Fibroblast of skin of back (primary cell): ENCODE data around the gene ATP6V0C.
A peak's percentile ranks its signal among the peaks of the same experiment; 100 is the strongest.
"Not testable (repeated sequence)": the region's sequence is repeated elsewhere in the genome, so short reads cannot be mapped to it uniquely, and the experiment has no call there.

ENCODE experiments used
- DNase-seq: peaks from one replicate; pipeline ENCODE4 v3.0.0-alpha.2; 2013

Gene ATP6V0C

DNA sequence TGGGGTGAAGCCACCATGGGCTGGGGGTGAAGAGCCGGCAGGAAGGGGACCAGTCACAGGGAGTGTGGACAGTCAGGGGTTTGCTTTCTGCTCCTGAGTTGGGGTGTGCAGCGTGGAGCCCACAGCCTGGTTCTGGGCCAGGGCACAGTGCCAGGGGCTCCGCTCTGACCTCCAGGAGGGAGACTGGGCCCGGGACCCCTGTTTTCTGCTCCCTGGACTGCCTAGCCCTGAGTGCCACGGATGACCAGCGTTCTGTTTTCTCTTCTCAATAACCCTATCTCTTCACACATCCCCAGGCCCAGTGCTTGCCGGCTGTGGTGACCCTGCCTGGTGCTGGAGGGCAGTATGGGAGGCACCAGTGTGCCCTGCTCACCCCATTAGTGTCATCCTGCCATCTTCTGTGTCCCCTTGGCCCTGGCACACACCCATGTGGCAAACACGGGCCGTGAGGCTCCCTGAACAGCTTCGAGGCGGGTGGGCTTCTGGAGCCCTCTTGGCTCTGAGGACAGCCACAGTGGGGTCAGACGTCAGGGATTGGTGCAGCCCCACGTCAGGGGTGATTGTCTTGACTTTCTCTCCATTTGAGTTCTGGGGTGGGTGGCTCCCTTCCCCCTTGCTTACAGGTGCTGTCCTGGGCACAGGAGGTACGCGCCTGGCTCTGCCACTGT is 16.3 kb downstream of the ATP6V0C start:
- DNase-seq: no peak

DNA sequence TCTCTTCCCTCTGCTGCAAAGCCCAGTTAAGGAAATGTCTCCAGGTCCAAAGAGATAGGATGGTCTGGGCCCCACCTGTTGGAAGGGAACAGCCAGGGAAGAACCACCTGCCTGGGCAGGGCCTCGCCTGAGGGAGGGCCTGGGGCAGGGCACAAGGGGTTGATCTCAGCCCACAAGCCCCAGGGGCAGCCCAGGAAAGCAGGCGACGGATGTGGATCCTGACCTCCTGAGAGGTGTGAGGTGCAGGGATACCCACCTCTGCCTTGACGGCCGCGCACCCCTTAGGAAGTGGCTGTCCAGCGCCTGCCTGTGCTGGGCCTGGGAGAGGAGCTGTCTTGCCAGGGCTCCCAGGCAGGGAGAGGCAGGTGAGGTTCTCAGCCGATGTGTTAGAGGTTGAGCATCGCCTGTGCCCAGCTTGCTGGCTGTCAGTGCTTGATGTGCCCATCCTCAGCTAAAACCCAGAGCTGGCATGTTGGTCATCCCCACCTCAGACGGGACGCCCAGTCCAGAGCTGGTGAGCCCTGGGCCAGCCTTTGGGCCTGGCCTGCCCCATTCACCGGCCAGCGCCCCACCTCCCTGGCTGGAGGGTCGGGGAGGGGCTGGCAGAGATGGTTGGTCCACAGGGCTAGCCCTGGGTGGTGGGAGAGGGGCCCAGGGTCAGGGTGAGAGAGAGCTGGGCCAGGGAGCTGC is 17.0 kb downstream of the ATP6V0C start:
- no peak for DNase-seq

DNA sequence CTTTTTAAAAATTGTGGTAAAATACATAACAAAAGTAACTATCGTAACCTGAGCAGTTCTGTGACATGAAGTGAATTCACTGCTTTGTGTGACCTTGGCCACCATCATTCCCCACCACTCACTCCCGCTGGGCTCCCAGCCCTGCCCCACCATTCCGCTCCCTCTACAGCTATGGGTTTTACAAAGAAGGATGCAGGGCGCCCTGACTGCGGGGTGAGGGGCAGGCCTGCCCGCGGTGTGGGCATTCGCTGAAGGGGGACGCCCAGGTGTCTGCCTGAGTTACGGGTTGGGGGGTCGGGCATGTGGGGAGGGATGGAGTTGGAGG is 17.6 kb downstream of the ATP6V0C start, which contains the start of gene CEMP1:
Gene CEMP1, minus strand, starts transcription at position 38 of the 325 bp plus-strand sequence. CDS start 335 bp downstream, outside the sequence.
- DNase-seq: no peak

DNA sequence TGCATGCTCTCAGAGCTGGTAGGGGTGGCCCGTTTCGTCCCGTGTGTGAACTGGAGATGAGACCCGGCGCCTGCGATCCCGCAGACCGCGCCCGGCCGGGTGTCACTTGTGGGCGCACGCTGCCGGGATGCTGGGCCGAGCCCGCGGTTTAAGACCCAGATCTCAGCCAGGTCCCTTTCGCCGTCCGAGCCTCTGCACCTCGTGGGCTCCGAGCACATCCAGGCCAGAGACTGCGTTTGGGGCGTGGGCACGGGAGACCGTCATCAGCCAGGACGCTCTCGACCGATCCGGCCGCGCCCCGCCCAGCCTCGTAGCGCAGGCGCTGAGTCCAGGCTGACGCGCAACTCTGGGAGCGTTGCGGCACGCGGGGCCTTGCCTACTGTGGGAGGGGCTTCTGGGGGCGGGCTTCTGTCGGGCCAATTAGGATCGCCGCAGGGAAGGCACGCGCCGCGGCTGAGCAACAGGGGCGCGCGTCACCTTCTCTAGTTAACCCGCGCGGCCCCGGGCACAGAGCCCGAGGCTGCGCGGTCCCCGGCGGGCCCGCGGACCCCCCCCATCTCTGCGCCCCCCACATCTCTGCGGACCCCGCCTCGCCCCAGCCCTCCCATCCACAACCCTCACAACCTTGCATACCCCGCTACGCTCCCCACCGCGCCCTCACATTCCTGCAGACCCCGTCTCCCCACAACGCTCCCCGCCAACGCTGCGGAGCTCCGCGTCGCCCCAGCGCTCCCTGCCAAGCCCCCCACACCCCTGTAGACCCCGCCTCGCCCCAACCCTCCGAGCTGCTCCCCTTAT is 18.1 kb downstream of the ATP6V0C start:
- peak; percentile 97 for DNase-seq

DNA sequence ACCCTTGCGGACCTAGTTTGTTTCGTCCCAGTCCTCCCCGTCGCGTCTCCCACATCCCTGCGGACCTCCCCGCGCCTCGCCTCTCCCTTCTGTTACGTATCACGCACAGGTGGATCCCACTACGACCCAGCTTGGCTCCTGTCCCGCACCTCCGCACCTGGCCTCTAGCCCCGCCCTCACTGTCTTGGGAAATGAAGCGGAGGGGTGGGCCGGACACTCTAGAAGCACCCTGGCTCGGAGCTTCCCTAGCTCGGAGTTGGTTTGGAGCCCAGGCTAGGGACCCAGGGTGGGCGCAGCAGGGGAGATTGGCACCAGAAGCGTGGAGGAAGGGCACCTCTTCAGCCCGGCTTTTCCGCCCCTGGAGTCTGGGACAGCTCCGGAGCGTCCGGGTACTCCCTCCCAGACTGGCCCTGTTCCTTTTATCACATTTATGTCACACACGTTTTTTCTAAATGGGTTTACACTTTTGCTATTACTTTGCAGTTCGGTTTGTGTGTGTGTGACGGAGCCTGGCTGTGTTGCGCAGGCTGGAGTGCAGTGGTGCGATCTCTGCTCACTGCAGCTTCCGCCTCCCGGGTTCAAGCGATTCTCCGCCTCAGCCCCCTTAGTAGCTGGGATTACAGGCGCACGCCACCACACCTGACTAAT is 18.9 kb downstream of the ATP6V0C start:
- DNase-seq: peak; percentile 20

DNA sequence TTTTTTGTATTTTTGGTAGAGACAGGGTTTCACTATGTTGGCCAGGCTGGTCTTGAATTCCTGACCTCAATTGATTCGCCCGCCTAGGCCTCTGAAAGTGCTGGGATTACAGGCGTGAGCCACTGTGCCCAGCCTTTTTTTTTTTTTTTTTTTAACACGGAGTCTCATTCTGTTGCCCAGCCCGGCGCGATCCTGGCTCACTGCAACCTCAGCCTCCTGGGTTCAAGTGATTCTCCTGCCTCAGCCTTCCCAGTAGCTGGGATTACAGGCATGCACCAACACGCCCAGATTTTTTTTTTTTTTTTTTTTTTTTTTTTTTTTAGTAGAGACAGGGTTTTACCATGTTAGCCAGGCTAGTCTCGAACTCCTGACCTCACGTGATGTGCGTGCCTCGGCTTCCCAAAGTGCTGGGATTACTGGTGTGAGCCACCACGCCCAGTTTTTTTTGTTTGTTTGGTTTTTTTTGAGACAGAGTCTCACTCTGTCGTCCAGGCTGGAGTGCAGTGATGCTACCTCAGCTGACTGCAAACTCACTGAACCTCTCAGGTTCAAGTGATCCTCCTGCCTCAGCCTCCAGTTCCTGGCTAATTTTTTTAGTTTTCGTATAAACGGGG is 19.5 kb downstream of the ATP6V0C start:
- not testable (repeated sequence) for DNase-seq

DNA sequence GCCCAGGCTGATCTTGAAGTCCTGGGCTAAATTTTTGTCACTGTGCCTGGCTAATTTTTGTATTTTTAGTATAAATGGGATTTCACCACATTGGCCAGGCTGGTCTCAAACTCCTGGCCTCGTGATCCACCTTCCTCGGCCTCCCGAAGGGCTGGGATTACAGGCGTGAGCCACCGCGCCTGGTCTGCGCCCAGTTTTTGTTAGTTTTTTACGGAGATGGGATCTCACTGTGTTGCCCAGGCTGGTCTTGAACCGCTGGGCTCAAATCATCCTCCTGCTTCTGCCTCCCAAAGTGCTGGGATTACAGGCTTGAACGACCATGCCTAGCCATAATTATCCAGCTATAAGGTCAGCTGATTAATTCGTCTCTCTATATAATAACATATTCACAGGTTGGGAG is 20.2 kb downstream of the ATP6V0C start:
- no peak for DNase-seq

DNA sequence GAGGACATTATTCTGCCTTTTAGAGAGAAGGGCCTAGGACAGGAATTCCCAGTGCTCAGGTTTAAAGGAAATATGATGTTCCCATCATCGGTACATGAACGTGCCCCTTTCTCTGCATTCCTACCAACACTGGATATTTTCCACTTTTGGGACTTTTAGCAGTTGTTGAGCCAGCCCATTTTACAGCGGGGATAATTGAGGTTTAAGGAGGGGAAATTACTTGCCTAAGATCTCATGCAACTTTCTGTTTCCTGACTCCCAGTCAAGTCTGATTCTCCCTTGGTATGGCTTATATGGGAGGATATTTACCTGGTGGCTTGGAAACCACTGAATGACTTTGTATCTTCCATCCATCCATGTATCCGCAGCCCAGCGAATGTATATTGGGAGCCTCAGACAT is 20.6 kb downstream of the ATP6V0C start:
- not testable (repeated sequence) for DNase-seq

DNA sequence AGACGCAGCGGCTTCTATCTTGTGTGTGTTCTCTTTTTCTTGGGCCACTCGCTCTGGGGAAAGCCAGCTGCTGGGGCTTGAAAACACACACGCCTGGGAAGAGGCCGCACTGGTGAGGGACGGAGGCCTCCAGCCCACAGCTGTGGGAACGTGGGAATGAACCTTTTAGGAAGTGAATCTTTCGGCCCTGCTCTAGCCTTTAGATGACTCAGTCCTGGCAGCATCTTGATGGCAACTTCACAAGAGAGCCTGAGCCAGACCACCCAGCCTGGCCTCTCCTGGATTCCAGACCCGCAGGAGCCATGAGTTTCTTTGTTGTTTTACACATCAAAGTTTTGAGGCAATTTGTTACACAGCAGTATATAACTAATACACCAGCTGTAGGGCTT is 21.9 kb downstream of the ATP6V0C start:
- peak; percentile 70 for DNase-seq

DNA sequence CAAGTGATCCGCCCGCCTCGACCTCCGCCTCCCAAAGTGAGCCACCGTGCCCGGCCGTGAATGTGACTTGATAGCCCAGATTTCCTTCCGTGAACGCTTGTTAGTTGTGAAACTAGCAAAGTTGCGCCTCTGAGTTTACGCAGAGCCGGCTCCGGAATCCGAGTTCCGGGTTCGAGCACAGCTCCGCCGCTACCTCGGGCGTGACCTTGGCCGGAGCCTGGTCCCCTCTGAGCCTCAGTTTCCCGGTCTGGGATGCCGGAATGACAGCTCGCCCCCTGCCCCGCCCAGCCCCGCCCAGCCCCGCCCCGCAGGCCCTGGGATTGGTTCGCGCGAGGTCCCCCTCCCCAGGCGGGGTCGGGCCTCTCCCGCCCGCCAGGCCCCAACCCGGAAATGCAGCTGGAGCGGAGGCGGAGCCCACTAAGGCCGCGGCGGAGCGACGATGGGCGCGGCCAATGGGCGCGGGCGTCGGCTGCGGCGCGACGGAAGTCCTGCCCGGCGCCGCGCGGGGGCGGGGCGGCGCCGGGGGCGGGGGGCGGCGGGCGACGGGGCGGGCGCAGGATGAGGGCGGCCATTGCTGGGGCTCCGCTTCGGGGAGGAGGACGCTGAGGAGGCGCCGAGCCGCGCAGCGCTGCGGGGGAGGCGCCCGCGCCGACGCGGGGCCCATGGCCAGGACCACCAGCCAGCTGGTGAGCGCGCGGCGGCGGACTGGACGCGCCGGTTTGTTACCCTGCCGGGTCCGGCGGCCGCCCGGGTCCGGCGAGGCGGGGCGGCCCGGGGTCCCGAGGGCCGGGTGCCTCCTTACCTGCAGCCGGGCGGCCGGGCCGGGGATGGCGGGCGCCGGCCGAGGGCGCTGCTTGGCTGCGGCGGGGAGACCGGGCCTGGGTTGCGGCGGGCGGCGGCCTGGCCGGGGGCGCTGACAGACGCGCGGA is 24.0 kb downstream of the ATP6V0C start, which contains the start of gene PDPK1:
Gene PDPK1, plus strand, starts transcription at position 571 of the 929 bp plus-strand sequence. Its CDS starts 92 bp downstream, at position 663.
- peak; percentile 95 for DNase-seq

DNA sequence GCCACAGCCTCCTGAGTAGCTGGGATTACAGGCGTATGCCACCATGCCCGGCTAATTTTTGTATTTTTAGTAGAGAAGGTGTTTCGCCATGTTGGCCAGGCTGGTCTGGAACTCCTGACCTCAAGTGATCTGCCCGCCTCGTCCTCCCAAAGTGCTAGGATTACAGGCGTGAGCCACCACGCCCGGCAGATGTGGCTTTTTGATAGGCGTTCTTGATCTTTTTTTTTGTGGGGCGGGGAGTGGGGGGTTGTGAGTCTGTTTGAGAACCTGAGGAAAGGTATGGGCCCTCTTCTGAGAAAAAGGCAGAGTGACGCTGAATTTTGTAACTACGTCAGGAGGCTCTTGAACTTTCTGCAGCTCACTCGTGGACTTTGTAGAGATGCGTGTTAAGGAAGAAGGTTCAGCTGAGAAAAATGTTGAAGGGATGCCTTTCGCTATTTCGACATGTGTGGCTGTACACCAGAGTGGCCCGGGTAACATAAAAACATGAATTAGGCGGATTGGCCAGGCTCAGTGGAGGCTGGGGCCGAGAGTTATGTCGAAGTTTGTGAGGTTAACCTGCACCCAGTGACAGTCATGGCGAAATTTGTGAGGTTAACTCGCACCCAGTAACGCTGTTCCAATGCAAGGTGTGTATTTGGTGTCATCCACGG is 25.6 kb downstream of the ATP6V0C start:
- DNase-seq: not testable (repeated sequence)

DNA sequence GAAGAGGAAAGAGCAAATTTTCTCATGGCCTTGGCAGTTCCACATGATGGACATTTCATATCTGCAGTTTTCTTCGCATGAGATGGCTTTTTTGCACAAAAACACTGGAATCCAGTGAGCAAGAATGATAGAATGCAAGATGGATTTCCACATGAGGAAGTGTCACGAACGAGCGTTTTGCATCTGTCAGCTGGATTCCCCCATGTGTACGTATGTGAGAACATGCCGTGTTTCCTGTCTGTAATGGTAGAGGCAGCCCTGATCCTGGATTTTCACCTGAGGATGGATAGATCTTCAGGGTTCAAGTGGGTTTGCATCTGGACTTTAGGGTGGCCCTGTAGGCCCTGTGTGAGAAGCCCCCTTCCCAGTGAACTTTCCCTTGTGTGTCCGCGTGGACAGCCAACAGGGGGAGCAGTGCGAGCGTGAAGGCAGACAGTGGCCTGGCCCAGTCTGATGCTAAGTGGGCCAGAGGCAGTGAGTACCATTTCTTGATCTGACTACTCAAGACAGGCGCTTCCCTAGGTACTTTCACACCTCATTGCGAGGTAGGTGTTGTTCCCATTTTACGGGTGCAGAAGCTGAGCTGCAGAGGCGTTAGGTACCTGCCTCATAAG is 26.2 kb downstream of the ATP6V0C start:
- DNase-seq: not testable (repeated sequence)

DNA sequence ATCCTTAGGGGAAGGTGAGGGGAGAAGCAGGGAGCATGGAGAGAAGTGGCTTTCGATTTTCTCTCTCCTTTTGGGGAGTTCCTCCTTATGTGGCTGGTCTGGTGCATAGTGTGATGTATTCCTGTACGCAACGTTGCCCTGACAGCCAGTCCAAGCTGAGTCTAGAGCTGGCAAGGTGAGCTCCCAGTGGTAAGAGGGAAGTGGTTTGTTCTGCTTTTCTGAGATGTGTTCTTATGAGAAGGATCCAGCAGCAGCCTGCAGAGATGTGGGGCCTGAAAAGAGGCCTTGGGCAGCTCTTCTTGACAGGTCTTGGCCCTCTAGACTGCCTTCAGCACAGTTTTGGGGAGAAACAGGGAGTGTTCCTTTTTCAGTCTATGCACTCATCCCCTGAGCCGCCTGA is 27.2 kb downstream of the ATP6V0C start:
- not testable (repeated sequence) for DNase-seq

DNA sequence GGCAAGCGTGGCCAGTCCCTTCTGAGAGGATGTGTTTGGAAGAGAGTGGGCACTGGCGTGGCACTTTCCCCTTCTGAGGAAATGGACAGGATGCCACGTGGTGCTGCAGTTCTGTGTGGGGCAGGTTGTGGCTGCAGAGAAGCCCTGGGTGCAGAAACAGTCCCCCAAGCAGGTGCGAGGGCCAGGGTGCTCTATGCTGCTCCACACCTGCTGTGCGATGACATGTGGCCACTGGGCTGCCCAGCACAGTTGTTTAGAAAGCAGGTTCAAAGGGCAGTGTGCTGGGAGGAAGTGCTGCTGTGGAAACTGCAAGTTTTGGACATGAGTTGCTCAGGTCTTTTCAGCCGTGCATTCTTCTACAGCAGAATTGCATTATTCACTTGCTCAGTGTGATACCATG is 27.7 kb downstream of the ATP6V0C start:
- not testable (repeated sequence) for DNase-seq

DNA sequence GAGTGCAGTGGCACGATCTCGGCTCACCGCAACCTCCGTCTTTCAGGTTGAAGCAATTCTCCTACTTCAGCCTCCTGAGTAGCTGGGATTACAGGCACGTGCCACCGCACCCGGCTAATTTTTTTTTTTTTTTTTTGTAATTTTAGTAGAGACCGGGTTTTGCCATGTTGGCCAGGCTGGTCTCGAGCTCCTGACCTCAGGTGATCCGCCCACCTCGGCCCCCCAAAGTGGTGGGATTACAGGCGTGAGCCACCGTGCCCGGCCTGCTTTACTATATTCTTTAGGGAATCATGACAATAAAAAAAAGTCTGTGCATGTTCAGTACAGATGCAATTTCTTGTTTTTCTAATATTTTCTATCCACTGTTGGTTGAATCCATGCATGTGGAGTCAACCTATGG is 30.0 kb downstream of the ATP6V0C start:
- not testable (repeated sequence) for DNase-seq

DNA sequence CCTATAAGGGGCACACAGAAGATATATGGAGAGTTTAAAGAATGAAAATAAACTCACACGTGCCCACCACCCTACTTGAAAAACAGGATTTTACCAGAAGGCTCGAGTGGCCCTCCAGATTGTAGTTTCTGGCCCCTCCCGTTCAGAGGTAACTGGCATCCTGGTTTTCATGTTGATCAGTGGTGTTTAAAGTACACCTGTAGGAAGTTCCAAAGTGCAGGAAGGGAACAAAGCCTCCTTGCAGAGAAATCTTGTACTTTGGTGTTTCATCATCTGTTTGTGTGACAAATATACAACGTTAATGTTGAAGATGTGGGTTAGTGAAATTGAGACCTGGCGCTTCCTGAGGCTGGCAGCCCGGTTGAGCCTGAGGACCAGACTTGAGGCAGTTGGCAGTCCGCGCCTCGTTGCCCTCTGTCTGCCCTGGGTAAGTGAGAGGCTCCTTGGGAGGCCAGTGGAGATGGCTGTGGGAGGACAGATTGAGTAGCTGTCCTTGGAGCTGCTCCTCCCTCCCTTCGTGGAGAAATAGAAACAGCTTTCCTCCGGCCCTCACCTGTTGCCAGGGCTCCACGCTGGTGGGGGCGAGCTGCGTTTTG is 36.6 kb downstream of the ATP6V0C start:
- not testable (repeated sequence) for DNase-seq

DNA sequence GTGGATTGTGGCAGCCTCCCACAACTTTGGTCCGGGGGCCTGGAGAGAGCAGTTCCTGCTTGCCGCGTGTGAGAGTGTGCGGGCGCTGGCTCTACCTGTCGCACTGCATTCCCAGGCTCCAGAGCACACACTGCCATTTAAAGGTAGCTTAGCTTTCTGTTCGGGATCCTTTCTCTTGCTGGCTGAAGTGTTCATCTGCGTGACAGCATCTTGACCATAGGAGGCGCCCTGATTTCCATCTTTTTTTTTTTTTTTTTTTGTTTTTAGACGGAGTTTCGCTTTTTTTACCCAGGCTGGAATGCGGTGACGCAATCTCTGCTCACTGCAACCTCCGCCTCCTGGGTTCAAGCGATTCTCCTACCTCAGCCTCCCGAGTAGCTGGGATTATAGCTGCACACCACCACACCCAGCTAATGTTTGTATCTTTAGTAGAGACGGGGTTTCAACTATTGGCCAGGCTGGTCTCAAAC is 37.7 kb downstream of the ATP6V0C start:
- peak; percentile 43 for DNase-seq

DNA sequence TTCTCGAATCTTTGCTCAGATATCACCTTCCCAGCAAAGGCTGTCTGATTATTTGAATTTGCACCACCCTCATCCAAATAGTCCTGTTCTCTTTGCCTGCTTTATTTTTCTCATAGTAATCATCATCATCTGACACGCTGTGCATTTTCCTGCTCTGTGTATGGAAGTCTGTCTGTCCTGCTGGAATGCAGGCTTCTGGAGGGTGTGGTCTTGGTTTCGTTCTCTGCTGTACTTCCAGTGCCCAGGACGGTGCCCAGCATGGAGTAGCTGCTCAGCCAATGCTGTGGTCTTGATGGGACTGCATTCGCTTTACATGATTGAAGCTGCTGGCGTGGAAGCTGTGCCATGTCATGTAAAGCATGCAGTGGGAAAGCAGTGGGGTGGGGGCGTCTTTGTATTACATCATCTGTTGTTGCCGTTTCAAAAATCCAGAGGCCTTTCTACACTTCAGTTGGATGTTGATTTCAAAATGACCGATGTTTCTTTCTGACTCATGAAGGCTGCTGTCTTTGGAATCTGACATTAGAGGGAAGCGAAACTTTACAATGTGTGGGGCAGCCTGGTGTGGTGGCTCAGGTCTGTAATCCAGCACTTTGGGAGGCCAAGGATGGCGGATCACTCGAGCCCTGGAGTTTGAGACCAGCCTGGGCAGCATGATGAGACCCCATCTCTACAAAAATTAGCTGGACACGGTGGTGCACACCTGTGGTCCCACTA is 41.1 kb downstream of the ATP6V0C start:
- DNase-seq: not testable (repeated sequence)

DNA sequence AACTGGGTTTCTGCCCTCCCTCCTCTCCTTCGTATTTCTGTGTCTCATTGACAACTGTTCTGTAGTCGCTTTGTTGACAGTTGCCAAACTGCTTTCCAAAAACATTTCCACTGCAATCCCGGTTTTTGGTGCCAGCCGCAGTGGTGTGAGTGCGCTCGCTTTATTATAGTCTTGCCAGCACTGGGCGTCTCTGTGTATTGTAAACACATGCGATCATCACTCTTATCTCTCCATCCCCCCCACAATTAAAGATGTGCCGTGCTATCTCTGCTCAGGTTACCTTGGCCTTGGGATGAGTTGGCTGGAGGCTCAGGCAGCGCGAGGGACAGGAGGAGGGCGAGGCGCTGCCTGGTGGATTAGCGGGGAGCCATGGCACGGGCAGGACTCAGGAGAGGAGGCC is 43.4 kb downstream of the ATP6V0C start:
- not testable (repeated sequence) for DNase-seq
